Activated T-helper 1 cell treated with anti-CD3 and anti-CD28 coated beads, Interleukin-12 subunit alpha, Interleukin-12 subunit beta, Interleukin-2, Interleukin-4 antibody, amounts not matched to agents 30 ng/mL and 10 ng/mL and 1 ng/mL, durations not matched to agents 14 hours and 24 hours and 36 hours (primary cell): ENCODE results near the gene ADGRB3. TPM values are rescaled to one million over a fixed set of nuclear protein-coding genes. Genes with fewer than 3 reads are reported as not detected.

Source experiments
- DNase-seq: peaks from one replicate; pipeline ENCODE4 v3.0.0; 2021; ENCODE audit warnings: low spot score
- H3K27ac Mint-ChIP-seq: one replicate; pipeline ENCODE4 v1.8.0; 2021; ENCODE audit warnings: mild to moderate bottlenecking, mixed read lengths
- H3K27me3 Mint-ChIP-seq: one replicate; pipeline ENCODE4 v1.8.0; 2022; ENCODE audit warnings: mild to moderate bottlenecking, moderate library complexity, mixed read lengths; ENCODE audit not compliant: insufficient read depth
- H3K36me3 Mint-ChIP-seq: one replicate; pipeline ENCODE4 v1.8.0; 2021; ENCODE audit warnings: low read depth, mixed read lengths
- H3K4me1 Mint-ChIP-seq: one replicate; pipeline ENCODE4 v1.8.0; 2021; ENCODE audit warnings: low read depth, mixed read lengths
- H3K4me3 Mint-ChIP-seq: one replicate; pipeline ENCODE4 v1.8.0; 2021; ENCODE audit warnings: mild to moderate bottlenecking, moderate library complexity, mixed read lengths
- H3K9me3 Mint-ChIP-seq: one replicate; pipeline ENCODE4 v1.8.0; 2021; ENCODE audit warnings: mixed read lengths
- intact Hi-C: fragments of 100-400 bp; cut with micrococcal nuclease; formaldehyde crosslinking; loops from one replicate; pipeline ENCODE4 v1.15.1; 2024
- total RNA-seq: library from RNA; stranded (reverse); gene quantifications from 2 replicates; pipeline ENCODE4 v1.2.3, GENCODE V29; 2022

Gene ADGRB3
- total RNA-seq, 1 donor from 2014 or later, result not detected

DNA sequence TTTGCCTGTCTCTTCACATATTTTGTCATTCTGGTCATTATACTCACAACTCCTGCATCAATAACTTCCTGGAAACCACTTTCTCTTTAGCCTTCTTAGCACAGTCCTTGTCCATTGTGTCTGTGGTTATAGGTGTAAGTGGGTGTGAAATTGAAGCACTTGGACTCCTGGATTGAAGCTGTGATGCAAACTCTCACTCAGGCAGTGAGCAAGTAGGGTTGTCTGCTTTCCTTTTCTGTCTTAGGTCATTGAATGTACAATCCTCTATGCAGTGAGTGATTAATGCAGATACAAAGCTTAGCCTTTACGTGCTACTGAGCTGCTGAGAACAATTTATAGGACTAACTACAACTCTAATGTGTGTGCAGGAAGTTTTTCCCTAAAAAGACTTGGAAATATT, 54.8 kb downstream of the ADGRB3 start:
- H3K36me3 Mint-ChIP-seq, result no peaks in the 10 kb centered on the region
- no peak for DNase-seq
- no peaks in the 10 kb centered on the region for H3K27me3 Mint-ChIP-seq
- H3K27ac Mint-ChIP-seq, result no peak overlapping the region
- intact Hi-C loops, result no loop called here
- H3K4me1 Mint-ChIP-seq, result no peaks in the 10 kb centered on the region
- H3K4me3 Mint-ChIP-seq, result no peak overlapping the region
- no peaks in the 10 kb centered on the region for H3K9me3 Mint-ChIP-seq

DNA sequence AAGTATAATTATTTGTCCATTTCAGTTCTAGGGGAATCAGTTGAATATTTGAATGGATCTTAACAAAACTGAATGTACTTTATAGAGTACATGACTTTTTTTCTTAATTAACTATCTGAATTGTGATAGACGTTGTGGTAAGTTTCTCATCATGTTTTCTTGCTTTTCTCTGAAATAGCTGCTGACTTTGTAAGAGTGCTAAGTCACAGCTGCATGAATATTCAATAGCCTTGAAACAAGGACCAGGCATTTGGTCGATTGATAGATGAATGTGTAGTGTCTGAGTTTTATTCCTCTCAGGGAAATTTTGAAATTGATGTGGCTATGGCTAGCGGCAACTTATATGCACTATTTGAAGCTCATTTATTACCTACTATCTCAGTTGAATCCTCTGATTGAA, 56.0 kb downstream of the ADGRB3 start:
- DNase-seq, result no peak
- no peaks in the 10 kb centered on the region for H3K36me3 Mint-ChIP-seq
- no peaks in the 10 kb centered on the region for H3K4me1 Mint-ChIP-seq
- H3K4me3 Mint-ChIP-seq, result no peak overlapping the region
- H3K9me3 Mint-ChIP-seq, result no peaks in the 10 kb centered on the region
- no peaks in the 10 kb centered on the region for H3K27me3 Mint-ChIP-seq
- H3K27ac Mint-ChIP-seq, result no peak overlapping the region
- intact Hi-C loops, result no loop called here

DNA sequence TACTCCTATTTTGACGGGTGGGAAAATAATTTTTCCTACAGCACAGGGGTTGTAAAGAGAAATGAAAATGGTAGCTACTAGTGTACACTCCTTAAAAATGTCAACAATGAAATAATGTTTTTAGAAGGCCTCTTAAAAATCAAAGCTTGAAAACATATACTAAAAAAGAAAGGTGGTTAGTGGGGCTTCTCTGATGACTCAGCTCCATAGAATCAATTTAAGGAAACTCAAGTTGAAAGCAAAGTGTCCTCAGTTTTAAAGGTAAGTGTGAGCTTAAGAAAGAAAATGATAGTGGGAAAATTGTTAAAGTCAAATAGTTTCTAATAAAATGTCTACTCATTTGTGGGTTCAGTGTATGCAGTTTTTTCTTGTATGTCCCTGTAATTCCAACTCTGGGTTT, 58.2 kb downstream of the ADGRB3 start:
- no peak overlapping the region for H3K4me3 Mint-ChIP-seq
- no peak overlapping the region for H3K27ac Mint-ChIP-seq
- H3K36me3 Mint-ChIP-seq, result no peaks in the 10 kb centered on the region
- H3K9me3 Mint-ChIP-seq, result no peaks in the 10 kb centered on the region
- DNase-seq, result no peak
- intact Hi-C loops, result no loop called here
- H3K4me1 Mint-ChIP-seq, result no peaks in the 10 kb centered on the region
- no peaks in the 10 kb centered on the region for H3K27me3 Mint-ChIP-seq

DNA sequence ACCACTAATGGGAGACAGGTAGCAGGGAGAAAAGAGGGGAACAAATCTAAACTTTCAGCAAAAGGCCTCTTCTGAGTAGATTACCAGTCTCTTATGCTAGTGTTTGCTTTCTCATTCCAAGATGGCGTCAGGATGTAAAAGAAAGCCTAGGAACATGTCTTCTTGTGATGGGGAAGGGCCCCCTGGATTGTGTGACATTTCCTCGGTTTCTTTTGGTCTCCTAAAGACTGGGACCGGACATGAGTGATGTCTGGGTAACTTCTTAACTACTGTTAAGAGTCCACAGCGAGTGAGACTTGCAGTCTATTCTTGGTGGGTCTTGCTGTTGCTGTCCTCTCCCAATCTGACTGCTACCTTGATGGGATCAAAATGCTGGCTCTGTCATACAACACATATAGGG, 60.3 kb downstream of the ADGRB3 start:
- no peaks in the 10 kb centered on the region for H3K4me1 Mint-ChIP-seq
- H3K36me3 Mint-ChIP-seq, result no peaks in the 10 kb centered on the region
- no peak overlapping the region for H3K27ac Mint-ChIP-seq
- intact Hi-C loops, result no loop called here
- no peak for DNase-seq
- H3K9me3 Mint-ChIP-seq, result no peaks in the 10 kb centered on the region
- no peak overlapping the region for H3K4me3 Mint-ChIP-seq
- H3K27me3 Mint-ChIP-seq, result no peaks in the 10 kb centered on the region

- DNase-seq, result no peak
Measured at GRCh38 chr6:68695838-68696237, 60.8 kb downstream of the ADGRB3 start.

GRCh38 chr6:68697394-68697793, 62.3 kb downstream of the ADGRB3 start:
- Mint-ChIP-seq H3K9me3 (no peaks in the 10 kb centered on the region), H3K27ac (no peak overlapping the region), H3K27me3 (no peaks in the 10 kb centered on the region), H3K4me3 (no peak overlapping the region), H3K36me3 (no peaks in the 10 kb centered on the region), H3K4me1 (no peaks in the 10 kb centered on the region)
- intact Hi-C loops, result no loop called here
- no peak for DNase-seq

More at GRCh38 chr6:68695838-68696237, 60.8 kb downstream of the ADGRB3 start:
- no peaks in the 10 kb centered on the region for H3K27me3 Mint-ChIP-seq
- intact Hi-C loops, result no loop called here
- H3K36me3 Mint-ChIP-seq, result no peaks in the 10 kb centered on the region
- no peak overlapping the region for H3K27ac Mint-ChIP-seq
- no peaks in the 10 kb centered on the region for H3K9me3 Mint-ChIP-seq
- no peak overlapping the region for H3K4me3 Mint-ChIP-seq
- H3K4me1 Mint-ChIP-seq, result no peaks in the 10 kb centered on the region

DNA sequence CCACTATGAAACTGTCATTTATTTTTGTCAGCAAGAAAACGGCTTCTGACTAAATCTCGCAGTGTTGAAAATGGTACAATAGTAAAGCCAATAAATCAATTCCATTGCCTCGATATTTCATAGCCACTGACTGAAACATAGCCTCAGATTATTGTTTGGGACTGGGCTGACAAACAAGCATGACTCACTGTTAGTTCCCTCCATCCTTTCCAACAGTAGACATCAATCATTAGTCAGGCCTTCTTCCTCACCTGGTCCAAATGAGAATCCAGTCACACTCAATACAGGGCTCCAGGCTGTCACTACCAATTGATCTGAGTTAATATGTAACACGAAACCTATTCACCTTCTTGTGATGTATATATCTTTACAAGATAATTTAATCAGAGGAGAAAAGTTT, 66.1 kb downstream of the ADGRB3 start:
- Mint-ChIP-seq H3K36me3 (no peaks in the 10 kb centered on the region), H3K27ac (no peak overlapping the region), H3K27me3 (no peaks in the 10 kb centered on the region), H3K4me1 (no peaks in the 10 kb centered on the region), H3K9me3 (no peaks in the 10 kb centered on the region), H3K4me3 (no peak overlapping the region)
- intact Hi-C loops, result no loop called here
- no peak for DNase-seq

GRCh38 chr6:68704485-68704884, 69.4 kb downstream of the ADGRB3 start:
- no peaks in the 10 kb centered on the region for H3K27me3 Mint-ChIP-seq
- no peak overlapping the region for H3K4me3 Mint-ChIP-seq
- no peak for DNase-seq
- intact Hi-C loops, result no loop called here
- H3K4me1 Mint-ChIP-seq, result no peaks in the 10 kb centered on the region
- H3K36me3 Mint-ChIP-seq, result no peaks in the 10 kb centered on the region
- H3K27ac Mint-ChIP-seq, result no peak overlapping the region
- H3K9me3 Mint-ChIP-seq, result no peaks in the 10 kb centered on the region

DNA sequence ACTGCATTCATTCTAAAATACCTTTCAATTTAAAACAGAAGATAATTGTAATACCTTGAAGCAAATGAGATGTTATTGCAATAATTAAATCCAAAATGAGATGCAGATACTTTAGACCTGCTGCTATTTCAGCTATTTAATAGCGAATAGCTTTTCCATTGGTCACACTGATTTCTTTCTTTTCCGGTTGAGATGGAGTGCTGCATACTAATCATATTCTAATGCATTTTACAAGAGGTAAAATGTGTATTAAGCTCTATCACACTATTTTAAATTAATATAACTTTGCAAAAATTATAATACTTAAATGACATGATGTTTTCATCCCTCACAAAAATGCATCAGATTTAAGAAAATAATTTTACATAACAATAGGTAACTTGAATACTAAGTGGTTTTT, 74.0 kb downstream of the ADGRB3 start:
- intact Hi-C loops, result no loop called here
- Mint-ChIP-seq H3K9me3 (no peaks in the 10 kb centered on the region), H3K27ac (no peak overlapping the region), H3K4me1 (no peaks in the 10 kb centered on the region), H3K27me3 (no peaks in the 10 kb centered on the region), H3K4me3 (no peak overlapping the region), H3K36me3 (no peaks in the 10 kb centered on the region)
- DNase-seq, result no peak

DNA sequence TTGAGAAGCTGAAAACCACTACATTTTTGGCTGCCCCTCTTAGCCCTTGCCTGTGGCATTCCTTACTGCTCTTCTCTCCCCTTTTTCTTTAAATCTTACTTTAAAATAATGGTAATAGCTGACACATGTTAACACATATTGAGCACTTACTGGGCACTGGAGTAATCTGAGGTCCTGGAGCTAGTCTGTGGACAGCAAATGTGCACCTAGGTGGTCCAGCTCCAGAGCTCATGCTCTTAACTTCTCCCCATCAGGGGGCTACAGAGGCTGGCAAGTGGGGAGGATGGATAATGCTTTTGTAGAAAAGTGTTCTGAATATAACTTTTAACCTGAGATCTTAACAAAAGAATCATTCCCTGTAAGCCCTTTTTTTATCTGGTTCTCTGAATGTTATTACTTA, 74.8 kb downstream of the ADGRB3 start:
- no peak overlapping the region for H3K4me3 Mint-ChIP-seq
- no peak overlapping the region for H3K27ac Mint-ChIP-seq
- no peaks in the 10 kb centered on the region for H3K36me3 Mint-ChIP-seq
- H3K4me1 Mint-ChIP-seq, result no peaks in the 10 kb centered on the region
- H3K9me3 Mint-ChIP-seq, result no peaks in the 10 kb centered on the region
- H3K27me3 Mint-ChIP-seq, result no peaks in the 10 kb centered on the region
- DNase-seq, result no peak
- intact Hi-C loops, result no loop called here

DNA sequence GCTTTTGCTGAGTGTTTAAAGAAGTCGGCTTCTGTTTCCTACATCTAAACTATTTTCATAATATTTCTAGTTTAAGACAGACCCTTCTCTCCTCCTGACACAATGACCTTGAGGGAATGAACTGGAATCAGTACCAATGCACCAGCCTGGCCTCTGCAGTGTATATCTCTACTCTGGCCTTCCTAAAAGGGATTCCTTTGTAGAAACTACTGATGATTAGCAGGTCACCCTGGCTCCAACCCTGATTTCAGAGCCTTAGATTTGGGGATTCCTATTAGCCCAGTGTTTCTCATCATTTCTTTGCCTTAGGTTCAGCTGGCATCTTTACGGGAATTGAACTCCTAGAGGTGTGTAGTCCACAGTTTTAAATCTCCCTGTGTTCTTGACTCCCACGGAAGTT, 75.4 kb downstream of the ADGRB3 start:
- DNase-seq, result no peak
- Mint-ChIP-seq H3K9me3 (no peaks in the 10 kb centered on the region), H3K27me3 (no peaks in the 10 kb centered on the region), H3K36me3 (no peaks in the 10 kb centered on the region), H3K4me1 (no peaks in the 10 kb centered on the region), H3K27ac (no peak overlapping the region), H3K4me3 (no peak overlapping the region)
- intact Hi-C loops, result no loop called here

DNA sequence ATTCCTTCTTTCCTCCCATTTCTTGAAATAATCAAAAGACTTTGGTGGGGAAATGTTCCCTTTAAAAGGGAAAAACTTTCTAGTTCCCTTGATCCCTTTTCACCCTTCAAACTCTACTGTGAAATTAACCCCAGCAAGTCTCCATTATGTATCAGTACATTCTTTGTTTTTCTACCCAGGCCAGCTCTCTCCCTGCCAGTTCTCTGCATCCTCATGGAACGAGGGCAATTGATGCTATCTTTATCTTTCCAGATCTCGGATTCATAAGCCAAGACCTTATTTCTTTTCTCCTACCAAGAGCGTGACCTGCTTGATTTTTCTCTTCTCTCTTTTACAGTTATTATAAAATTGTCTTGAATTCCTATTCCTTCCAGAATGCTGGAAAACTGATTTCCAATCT, 75.8 kb downstream of the ADGRB3 start:
- DNase-seq, result no peak
- no peak overlapping the region for H3K27ac Mint-ChIP-seq
- no peaks in the 10 kb centered on the region for H3K36me3 Mint-ChIP-seq
- intact Hi-C loops, result no loop called here
- H3K27me3 Mint-ChIP-seq, result no peaks in the 10 kb centered on the region
- H3K9me3 Mint-ChIP-seq, result no peaks in the 10 kb centered on the region
- H3K4me1 Mint-ChIP-seq, result no peaks in the 10 kb centered on the region
- H3K4me3 Mint-ChIP-seq, result no peak overlapping the region

- Mint-ChIP-seq H3K9me3 (no peaks in the 10 kb centered on the region), H3K27me3 (no peaks in the 10 kb centered on the region), H3K4me1 (no peaks in the 10 kb centered on the region), H3K4me3 (no peak overlapping the region), H3K36me3 (no peaks in the 10 kb centered on the region), H3K27ac (no peak overlapping the region)
- intact Hi-C loops, result no loop called here
- no peak for DNase-seq
Measured at GRCh38 chr6:68711386-68712000, 76.4 kb downstream of the ADGRB3 start.

DNA sequence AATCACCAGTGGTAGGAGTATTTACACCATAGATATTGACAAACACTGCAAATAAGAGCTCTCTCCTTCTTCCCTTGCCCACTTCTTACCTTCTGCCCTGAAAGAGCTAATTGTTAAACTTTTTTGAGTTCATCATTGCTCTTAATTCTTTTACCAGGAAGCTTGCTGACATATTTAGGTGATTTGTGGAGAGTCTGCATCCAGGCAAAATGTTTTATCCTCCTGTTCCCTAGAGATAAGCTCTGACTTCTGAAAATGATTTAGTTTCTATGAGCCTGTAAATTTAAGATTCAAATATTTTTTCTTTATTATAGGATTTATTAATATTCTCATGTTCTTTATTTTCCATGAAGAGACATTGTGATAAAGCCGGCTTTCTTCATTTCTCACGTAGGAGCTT, 81.5 kb downstream of the ADGRB3 start:
- intact Hi-C loops, result no loop called here

More for the DNA sequence above, 81.5 kb downstream of the ADGRB3 start:
- H3K4me1 Mint-ChIP-seq, result no peaks in the 10 kb centered on the region
- H3K9me3 Mint-ChIP-seq, result peaks cover 3% of the 10 kb centered on the region
- H3K4me3 Mint-ChIP-seq, result no peak overlapping the region
- H3K27me3 Mint-ChIP-seq, result no peaks in the 10 kb centered on the region
- DNase-seq, result no peak
- H3K27ac Mint-ChIP-seq, result no peak overlapping the region
- no peaks in the 10 kb centered on the region for H3K36me3 Mint-ChIP-seq
